ENCODE results near the gene HOXA3.

HOXA3 gene

DNA sequence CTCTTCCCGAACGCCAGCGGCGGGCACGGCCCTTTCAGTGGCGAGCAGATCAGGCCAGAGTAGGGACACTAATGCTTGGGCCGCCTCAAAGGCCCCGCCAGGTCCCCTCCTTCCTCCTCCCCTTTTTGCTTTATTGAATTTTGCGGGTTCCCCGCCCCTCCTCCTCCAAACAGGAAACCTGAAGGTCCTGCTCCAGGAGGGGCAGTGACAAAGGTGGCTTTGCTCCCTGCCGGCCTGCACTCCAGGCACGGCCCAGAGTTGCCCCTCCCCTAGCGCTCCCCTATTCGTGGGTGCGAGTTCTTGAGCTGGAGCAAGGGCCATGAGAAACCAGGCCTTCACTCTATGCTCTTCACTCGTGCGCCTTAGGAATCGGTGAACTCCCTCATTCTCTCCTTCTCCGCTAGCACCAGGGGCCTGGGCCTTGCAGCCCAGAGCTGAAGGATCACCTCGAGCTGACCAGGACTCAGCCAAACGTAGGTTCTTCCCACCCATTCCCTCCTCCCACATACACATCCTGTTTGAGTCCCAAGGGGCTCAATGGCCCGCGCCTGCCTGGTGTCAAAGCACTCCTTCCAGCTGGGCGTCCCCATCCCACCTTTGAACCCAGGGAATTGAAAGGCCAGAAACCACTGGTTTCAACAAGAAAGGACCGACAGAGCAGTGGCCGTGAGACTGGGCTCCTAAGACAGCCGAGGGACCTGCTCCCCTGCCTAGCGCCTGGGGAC, 4.2 kb downstream of the HOXA3 start:
- ATAC-seq = no peak
- TF ChIP-seq SNAI2 (CRISPR knock-in tag; IDR thresholded peaks at IDR 0.05) = no peak
- no peak for TF ChIP-seq OSR1 (CRISPR knock-in tag; IDR thresholded peaks at IDR 0.05)
- TF ChIP-seq TCF4 (CRISPR knock-in tag; IDR thresholded peaks at IDR 0.05; ENCODE audit: borderline replicate concordance) = no peak
- no peak for TF ChIP-seq ISL1 (CRISPR knock-in tag; IDR thresholded peaks at IDR 0.05)
- TF ChIP-seq, protein P1, sequence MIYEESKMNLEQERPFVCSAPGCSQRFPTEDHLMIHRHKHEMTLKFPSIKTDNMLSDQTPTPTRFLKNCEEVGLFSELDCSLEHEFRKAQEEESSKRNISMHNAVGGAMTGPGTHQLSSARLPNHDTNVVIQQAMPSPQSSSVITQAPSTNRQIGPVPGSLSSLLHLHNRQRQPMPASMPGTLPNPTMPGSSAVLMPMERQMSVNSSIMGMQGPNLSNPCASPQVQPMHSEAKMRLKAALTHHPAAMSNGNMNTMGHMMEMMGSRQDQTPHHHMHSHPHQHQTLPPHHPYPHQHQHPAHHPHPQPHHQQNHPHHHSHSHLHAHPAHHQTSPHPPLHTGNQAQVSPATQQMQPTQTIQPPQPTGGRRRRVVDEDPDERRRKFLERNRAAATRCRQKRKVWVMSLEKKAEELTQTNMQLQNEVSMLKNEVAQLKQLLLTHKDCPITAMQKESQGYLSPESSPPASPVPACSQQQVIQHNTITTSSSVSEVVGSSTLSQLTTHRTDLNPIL (CRISPR knock-in tag; IDR thresholded peaks at IDR 0.05; ENCODE audit: low read depth) = no peak
- no peak for TF ChIP-seq ZFP3 (CRISPR knock-in tag; IDR thresholded peaks at IDR 0.05)
- TF ChIP-seq, protein P2, sequence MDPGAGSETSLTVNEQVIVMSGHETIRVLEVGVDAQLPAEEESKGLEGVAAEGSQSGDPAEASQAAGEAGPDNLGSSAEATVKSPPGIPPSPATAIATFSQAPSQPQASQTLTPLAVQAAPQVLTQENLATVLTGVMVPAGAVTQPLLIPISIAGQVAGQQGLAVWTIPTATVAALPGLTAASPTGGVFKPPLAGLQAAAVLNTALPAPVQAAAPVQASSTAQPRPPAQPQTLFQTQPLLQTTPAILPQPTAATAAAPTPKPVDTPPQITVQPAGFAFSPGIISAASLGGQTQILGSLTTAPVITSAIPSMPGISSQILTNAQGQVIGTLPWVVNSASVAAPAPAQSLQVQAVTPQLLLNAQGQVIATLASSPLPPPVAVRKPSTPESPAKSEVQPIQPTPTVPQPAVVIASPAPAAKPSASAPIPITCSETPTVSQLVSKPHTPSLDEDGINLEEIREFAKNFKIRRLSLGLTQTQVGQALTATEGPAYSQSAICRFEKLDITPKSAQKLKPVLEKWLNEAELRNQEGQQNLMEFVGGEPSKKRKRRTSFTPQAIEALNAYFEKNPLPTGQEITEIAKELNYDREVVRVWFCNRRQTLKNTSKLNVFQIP (CRISPR knock-in tag; IDR thresholded peaks at IDR 0.05; ENCODE audit: borderline replicate concordance, low read depth) = no peak
- no peak for TF ChIP-seq PPARA (CRISPR knock-in tag; IDR thresholded peaks at IDR 0.05; ENCODE audit: borderline replicate concordance)
- no peak for TF ChIP-seq BACH2 (CRISPR knock-in tag; IDR thresholded peaks at IDR 0.05; ENCODE audit: borderline replicate concordance)
- TF ChIP-seq ZFP30 (CRISPR knock-in tag; IDR thresholded peaks at IDR 0.05) = no peak
- no peak for TF ChIP-seq GLIS3 (CRISPR knock-in tag; IDR thresholded peaks at IDR 0.05)
- TF ChIP-seq TOX (CRISPR knock-in tag; IDR thresholded peaks at IDR 0.05; ENCODE audit: borderline replicate concordance) = no peak
- TF ChIP-seq ZNF565 (CRISPR knock-in tag; conservative IDR thresholded peaks at IDR 0.05; ENCODE audit: low read depth) = no peak
- no peak for TF ChIP-seq ESRRG (CRISPR knock-in tag; IDR thresholded peaks at IDR 0.05)

DNA sequence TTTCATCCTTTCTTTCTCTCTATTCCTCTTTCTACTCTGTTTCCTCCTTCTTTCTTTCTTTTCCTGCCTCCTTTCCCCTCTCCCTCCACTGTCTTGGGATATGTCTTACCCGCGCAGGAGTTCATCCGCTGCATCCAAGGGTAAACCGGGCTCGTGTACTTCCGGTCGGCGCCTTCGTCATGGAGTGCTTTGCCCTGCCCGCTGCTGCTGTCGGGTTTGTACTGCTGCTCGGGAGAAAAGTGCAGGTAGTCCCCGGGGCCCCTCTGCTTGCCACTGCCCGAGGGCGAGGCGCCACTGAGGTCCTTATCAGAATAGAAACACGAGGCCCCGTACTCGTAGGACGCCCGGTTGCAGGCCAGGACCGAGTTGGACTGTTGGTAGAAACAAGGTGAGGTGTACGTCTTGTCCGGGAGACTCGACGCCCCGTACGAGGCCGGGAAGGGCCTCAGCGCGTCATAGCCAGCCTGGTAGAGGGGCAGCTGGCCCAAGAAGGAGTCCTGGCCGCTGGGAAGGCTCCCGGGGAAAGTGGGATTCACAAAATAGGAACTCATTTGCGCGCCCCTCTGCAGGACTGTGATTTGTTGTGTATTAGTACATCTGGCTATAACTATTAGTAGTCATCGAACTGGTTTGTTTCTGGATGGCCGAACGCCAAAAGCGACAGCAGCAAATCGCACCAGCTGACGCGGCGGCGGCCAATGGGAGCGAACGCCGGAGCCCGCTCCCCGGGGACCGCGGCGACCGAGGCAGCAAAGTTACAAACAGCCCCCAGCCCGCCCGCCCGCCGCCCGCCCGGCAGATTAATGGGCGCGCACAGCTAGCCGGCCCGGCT, 5.0 kb downstream of the HOXA3 start, which contains the start of gene HOXA6:
Gene HOXA6 (minus strand): TSS at position 576 of the 832 bp plus-strand sequence. CDS start 25 bp downstream, at position 551.
- no peak for ATAC-seq
- no peak for TF ChIP-seq TCF4 (CRISPR knock-in tag; IDR thresholded peaks at IDR 0.05; ENCODE audit: borderline replicate concordance)
- TF ChIP-seq ZC3H10 (CRISPR knock-in tag; IDR thresholded peaks at IDR 0.05) = no peak
- no peak for TF ChIP-seq ZNF70 (CRISPR knock-in tag; IDR thresholded peaks at IDR 0.05)
- no peak for TF ChIP-seq SNAI2 (CRISPR knock-in tag; IDR thresholded peaks at IDR 0.05)
- no peak for TF ChIP-seq CSDC2 (CRISPR knock-in tag; IDR thresholded peaks at IDR 0.05)
- TF ChIP-seq PPARA (CRISPR knock-in tag; IDR thresholded peaks at IDR 0.05; ENCODE audit: borderline replicate concordance) = no peak
- TF ChIP-seq ISL1 (CRISPR knock-in tag; IDR thresholded peaks at IDR 0.05) = no peak
- TF ChIP-seq ARNTL (CRISPR knock-in tag; IDR thresholded peaks at IDR 0.05; ENCODE audit: borderline replicate concordance, low read depth) = no peak
- TF ChIP-seq, protein P3, sequence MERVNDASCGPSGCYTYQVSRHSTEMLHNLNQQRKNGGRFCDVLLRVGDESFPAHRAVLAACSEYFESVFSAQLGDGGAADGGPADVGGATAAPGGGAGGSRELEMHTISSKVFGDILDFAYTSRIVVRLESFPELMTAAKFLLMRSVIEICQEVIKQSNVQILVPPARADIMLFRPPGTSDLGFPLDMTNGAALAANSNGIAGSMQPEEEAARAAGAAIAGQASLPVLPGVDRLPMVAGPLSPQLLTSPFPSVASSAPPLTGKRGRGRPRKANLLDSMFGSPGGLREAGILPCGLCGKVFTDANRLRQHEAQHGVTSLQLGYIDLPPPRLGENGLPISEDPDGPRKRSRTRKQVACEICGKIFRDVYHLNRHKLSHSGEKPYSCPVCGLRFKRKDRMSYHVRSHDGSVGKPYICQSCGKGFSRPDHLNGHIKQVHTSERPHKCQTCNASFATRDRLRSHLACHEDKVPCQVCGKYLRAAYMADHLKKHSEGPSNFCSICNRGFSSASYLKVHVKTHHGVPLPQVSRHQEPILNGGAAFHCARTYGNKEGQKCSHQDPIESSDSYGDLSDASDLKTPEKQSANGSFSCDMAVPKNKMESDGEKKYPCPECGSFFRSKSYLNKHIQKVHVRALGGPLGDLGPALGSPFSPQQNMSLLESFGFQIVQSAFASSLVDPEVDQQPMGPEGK (CRISPR knock-in tag; IDR thresholded peaks at IDR 0.05; ENCODE audit: borderline replicate concordance) = no peak
- no peak for TF ChIP-seq BACH2 (CRISPR knock-in tag; IDR thresholded peaks at IDR 0.05; ENCODE audit: borderline replicate concordance)
- no peak for TF ChIP-seq RARB (CRISPR knock-in tag; IDR thresholded peaks at IDR 0.05)
- no peak for TF ChIP-seq OSR1 (CRISPR knock-in tag; IDR thresholded peaks at IDR 0.05)
- TF ChIP-seq, protein P1 (CRISPR knock-in tag; IDR thresholded peaks at IDR 0.05; ENCODE audit: low read depth) = no peak
- no peak for TF ChIP-seq ZNF565 (CRISPR knock-in tag; conservative IDR thresholded peaks at IDR 0.05; ENCODE audit: low read depth)
- no peak for TF ChIP-seq TOX (CRISPR knock-in tag; IDR thresholded peaks at IDR 0.05; ENCODE audit: borderline replicate concordance)

DNA sequence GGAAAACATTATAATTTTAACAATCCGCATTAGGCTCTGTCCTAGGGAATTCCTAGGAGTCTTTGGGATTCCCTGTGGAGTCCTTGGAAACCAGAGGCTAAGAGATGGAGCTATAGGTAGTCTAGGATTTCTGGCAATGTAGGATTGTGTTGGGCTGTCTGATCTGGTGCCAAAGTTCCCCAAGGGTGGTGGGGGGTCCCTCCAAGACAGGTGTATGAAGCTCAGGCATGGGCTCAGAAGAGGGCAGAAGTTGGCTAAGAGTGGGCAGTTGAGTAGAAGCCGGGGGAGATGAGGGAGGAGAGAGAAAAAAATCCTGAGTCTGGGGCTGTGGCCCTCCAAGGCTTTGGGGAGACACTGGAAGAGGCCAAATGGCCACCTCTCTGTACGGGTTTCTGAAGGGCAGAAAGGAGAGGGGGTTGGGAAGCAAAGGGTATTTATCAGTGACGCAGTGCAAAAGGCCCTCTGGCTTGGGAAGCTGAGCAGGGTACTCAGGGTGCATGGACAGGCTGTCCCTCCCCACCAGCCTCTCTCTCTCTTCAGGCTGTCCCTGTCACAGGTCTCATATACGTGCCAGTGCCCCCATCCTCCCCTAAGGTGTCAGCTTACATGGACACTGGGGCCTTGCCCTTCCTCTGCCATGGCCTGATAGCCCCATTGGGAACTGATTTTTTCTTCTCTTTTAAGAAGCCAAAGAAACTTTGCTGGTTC, 5.7 kb downstream of the HOXA3 start:
- TF ChIP-seq ESRRG (CRISPR knock-in tag; IDR thresholded peaks at IDR 0.05) (no peak), TCF4 (CRISPR knock-in tag; IDR thresholded peaks at IDR 0.05; ENCODE audit: borderline replicate concordance) (no peak), CSDC2 (CRISPR knock-in tag; IDR thresholded peaks at IDR 0.05) (no peak), PPARA (CRISPR knock-in tag; IDR thresholded peaks at IDR 0.05; ENCODE audit: borderline replicate concordance) (no peak), ZC3H10 (CRISPR knock-in tag; IDR thresholded peaks at IDR 0.05) (no peak), RARB (CRISPR knock-in tag; IDR thresholded peaks at IDR 0.05) (no peak), ZNF8 (CRISPR knock-in tag; IDR thresholded peaks at IDR 0.05) (no peak)
- TF ChIP-seq, protein P1 (CRISPR knock-in tag; IDR thresholded peaks at IDR 0.05; ENCODE audit: low read depth) = no peak
- TF ChIP-seq, protein P4, sequence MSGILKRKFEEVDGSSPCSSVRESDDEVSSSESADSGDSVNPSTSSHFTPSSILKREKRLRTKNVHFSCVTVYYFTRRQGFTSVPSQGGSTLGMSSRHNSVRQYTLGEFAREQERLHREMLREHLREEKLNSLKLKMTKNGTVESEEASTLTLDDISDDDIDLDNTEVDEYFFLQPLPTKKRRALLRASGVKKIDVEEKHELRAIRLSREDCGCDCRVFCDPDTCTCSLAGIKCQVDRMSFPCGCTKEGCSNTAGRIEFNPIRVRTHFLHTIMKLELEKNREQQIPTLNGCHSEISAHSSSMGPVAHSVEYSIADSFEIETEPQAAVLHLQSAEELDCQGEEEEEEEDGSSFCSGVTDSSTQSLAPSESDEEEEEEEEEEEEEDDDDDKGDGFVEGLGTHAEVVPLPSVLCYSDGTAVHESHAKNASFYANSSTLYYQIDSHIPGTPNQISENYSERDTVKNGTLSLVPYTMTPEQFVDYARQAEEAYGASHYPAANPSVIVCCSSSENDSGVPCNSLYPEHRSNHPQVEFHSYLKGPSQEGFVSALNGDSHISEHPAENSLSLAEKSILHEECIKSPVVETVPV (CRISPR knock-in tag; IDR thresholded peaks at IDR 0.05) = no peak
- TF ChIP-seq, protein P3 (CRISPR knock-in tag; IDR thresholded peaks at IDR 0.05; ENCODE audit: borderline replicate concordance) = no peak
- ATAC-seq = no peak
